ENCODE measurements around the gene PIBF1.

PIBF1 gene

GRCh38 chr13:73063166-73063565, 281.2 kb downstream of the PIBF1 start:
- no peak for DNase-seq

DNA sequence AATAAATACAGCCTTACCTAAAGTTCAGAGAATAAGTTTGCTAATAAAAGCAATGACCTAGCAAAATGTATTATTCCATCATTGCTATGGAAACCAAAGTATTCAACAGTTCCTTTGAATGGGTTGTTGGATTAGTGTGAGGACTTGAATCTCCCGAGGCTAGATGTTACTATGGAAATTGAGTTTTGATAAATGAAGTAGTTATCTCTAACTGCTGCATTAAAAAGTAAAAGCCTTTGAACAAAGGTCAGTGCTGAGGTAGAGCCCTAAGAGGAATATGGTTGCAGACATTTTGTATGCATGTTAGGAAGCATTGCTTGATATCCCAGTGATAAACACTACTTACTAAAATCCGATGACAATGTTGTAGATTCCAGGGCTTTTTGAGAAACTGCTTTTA, 283.1 kb downstream of the PIBF1 start:
- no peak for DNase-seq

DNA sequence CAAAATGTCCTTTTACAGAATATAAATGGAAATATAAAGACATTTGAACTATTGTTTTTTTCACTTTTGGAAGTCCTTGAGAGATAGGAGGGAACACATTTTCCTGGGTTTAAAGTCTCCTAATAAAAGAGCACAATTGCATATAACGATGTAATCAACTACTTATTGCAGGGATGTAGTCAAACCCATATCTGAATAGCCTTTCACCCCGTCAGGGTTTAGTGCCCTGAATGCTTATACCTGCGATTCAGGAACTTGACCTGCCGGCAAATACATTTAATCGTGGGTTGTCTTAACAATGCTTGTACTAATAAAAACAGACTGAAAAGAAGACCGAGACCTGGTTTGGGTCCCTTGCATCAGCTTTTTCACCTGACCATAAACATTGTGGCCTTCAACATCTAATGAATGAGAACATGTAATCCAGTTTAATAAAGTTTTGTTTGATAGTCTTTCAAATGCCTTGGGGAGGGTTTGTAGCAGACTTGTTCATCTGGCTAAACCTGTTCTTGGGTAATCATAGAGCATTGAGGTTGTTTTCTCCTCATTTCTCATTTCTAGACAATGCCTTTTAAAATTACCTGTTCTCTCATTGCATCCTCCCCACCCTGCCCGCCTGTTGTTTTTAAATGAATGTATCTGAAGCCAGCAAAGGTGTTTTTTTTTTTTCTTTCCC, 283.9 kb downstream of the PIBF1 start:
- no peak for DNase-seq

All from activated CD4-positive, CD25-positive, alpha-beta regulatory T cell treated with anti-CD3 and anti-CD28 coated beads, Interleukin-2, amount 50 U/mL, for 72 hours (primary cell).